PFSK-1 (cell line): ENCODE measurements around the gene FAM117A.

Source experiments
- FOXP2 ChIP-seq: optimal IDR thresholded peaks from 2 replicates; pipeline ENCODE3; 2011; ENCODE audit warnings: borderline replicate concordance, control low read depth, inconsistent platforms; ENCODE audit not compliant: insufficient read depth; ENCODE audit errors: extremely low read length, extremely low read depth
- POLR2AphosphoS5 ChIP-seq: IDR thresholded peaks from 2 replicates; pipeline ENCODE4 v1.6.1; 2012; ENCODE audit warnings: low read depth, mild to moderate bottlenecking, control low read depth, low read length, moderate library complexity
- REST ChIP-seq, 2 experiments: IDR thresholded peaks; 2 replicates each; pipeline versions ENCODE4 v1.6.1 to v1.8.0; 2011 to 2012; ENCODE audit warnings: low read depth in 2 of 2, low read length in 2 of 2, control low read depth in 1 of 2, inconsistent platforms in 1 of 2, mild to moderate bottlenecking in 1 of 2, moderate library complexity in 1 of 2; ENCODE audit not compliant: insufficient read depth in 1 of 2
- SIN3A ChIP-seq: IDR thresholded peaks from 2 replicates; pipeline ENCODE4 v1.6.1; 2012; ENCODE audit warnings: mild to moderate bottlenecking, low read length, moderate library complexity, borderline replicate concordance; ENCODE audit not compliant: insufficient read depth
- TAF1 ChIP-seq: IDR thresholded peaks from 2 replicates; pipeline ENCODE4 v1.6.1; 2012; ENCODE audit warnings: low read length, control low read depth, borderline replicate concordance; ENCODE audit not compliant: insufficient read depth

The FAM117A gene

DNA sequence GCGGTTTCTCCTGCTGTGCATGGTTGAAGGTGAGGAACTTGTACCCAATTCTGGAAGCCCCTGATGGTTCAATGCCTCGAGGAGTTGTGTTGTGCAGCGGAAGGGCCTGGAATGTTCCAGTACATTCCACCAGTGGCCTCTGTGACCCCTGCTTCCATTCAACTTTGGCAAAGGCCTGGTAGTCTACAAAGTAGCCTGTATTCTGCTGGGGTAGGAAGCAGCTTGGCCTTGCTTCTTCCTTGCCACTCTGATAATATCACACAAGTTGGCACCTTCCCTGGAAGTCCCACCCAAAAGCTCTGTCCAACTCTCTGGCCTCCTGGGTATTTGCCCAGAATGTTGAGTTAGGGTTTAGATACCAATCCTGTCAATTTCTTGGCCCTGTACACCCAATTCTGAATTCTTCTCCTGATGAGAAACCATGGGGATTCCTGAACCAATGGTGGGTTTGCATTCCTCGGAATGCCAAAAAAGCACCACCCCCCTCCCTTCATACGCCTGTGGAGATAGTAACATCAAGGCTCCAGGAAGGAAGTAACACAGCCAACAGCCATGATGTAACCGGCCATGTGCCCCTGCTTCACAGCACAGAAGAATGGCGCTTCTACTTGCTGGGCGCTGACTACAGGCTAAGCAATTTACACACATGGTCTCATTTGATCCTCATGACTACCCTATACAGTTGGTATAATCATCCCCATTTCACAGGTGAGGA is 11.8 kb upstream of the FAM117A start:
- TF ChIP-seq SIN3A (no peak), TAF1 (no peak), REST (IDR thresholded peaks at IDR 0.05; ENCODE audit: insufficient read depth in 1 of 2, low read depth in 2 of 2, low read length in 2 of 2) (no peak), POLR2AphosphoS5 (no peak), FOXP2 (no peak)

DNA sequence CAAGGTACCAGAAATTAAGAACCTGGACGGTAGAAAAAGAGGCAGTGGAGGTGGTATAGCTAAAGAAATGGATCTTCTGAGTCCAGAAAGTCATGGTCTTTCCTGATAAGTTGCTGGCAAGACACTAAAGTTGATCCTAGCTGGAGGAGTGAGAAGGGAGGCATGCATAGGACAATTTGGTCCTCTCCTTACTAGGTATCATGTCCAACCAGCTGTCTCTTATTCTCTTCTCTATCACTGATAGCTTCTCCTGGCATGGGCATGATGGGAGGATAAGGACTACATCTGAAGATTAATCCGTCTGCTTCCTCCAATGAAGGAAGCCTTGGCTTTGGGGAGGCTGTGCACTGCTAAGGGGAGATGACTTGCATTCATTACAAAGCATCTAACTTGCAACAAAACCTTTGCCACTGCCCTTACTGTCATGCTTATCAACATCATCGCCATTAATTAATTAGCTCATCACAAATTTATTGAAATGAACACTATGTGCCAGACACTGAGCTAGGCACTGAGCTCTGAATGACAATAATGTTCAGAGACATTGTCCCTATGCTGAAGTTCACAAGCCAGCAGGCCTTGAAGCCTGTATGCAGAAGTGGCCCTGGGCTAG is 3.1 kb upstream of the FAM117A start:
- no peak for TF ChIP-seq TAF1
- TF ChIP-seq REST (IDR thresholded peaks at IDR 0.05; ENCODE audit: insufficient read depth in 1 of 2, low read depth in 2 of 2, low read length in 2 of 2), result no peak
- TF ChIP-seq POLR2AphosphoS5, result no peak
- TF ChIP-seq SIN3A, result no peak
- TF ChIP-seq FOXP2, result no peak

DNA sequence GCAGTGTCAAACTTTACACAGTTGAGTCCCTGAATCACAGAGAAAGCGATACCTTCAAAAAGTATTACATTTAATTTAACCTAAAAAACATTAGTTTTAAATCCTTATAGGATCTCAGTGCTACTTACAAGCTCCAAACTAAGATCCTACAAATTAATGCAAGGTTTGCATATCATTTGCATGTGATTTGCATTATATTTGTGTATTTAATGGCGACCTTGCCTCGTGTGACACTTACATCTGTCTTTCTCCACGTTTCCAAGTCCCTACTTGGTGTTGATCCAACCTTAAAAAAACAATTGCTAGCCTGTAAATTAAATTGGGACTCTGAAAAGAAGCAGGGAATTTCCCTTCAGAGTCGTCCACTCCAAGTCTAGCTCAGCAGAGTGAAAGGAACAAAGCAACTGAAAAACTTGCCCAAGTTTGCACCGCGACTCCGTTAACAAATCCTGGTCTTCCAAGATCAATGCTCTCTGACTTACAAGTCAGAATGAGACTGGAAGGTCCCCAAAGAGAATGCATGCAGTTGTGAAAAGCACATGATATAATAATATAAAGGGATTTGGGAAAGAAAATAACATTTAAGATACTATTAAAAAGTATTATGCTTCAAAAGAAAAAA is 739 bp upstream of the FAM117A start:
- TF ChIP-seq TAF1 (no peak), FOXP2 (no peak), POLR2AphosphoS5 (no peak), SIN3A (no peak)

DNA sequence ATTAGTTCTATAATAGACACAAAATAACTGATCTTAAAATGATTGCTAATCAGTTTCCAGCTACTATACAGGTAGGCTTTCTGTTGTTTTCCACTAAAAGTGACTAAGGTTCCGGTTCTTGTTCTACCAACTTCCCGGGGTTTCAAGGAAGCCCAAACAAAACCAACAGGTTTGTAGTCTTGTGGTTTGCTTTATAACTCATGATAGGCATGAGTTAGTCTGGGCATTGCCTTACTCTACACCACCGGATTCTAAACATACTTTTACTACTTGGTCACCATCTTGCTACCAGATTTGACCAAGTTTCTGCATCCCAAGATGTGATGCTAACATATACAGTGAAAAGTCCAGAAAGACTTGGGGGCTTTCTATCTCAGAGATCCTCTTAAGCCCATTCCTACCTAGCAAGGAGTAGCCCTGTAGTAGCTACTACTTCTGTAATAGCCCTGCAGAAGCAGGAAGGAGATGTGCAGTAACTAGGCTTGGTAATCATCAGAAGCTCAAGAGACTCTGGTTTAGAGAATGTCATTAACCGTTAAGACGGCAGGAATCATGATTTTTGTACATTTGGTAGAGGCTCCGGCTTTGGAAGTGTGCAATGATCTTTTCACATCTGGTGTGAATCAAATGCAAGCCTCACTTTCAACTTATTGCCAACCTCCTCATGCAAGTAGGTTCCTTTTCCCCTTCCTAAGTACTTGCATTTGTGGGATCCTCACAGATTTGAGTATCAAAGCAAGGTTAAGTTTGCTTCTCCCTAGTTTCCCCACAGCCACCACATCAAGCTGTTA is 1.6 kb downstream of the FAM117A start:
- TF ChIP-seq TAF1, result no peak
- TF ChIP-seq FOXP2, result no peak
- no peak for TF ChIP-seq POLR2AphosphoS5
- TF ChIP-seq REST (IDR thresholded peaks at IDR 0.05; ENCODE audit: insufficient read depth in 1 of 2, low read depth in 2 of 2, low read length in 2 of 2), result no peak

DNA sequence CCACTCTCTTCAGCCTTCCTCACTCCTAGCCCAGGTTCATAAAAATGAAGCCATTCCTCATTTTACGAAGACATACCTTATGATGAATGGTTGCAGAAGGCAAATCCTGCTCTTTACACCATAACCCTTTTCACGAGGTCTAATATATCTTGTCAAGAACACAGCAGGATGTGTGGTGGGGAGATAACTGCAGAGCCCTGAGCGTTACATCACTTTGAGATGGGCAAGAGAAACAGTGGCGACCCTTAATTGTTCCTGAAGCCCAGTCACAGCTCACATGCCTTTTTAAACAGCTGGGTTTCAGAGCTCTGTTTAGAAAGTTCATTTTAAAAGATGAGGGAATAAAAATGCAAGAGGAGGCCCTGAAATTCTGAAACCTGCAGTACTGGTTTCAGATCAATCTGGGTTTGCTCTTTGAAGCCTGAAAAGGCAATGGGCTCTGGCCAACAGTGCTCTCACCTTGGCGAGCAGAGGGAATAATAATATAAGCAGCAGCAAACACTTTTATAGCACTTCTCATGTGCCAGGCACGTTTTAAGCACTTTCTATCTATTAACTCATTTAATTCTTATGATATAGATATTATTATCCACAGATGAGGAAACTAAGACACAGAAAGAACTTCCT is 2.9 kb downstream of the FAM117A start:
- TF ChIP-seq TAF1, result no peak
- no peak for TF ChIP-seq REST (IDR thresholded peaks at IDR 0.05; ENCODE audit: insufficient read depth in 1 of 2, low read depth in 2 of 2, low read length in 2 of 2)
- TF ChIP-seq FOXP2, result no peak
- TF ChIP-seq POLR2AphosphoS5, result no peak
- no peak for TF ChIP-seq SIN3A
